HK-2 (cell line): ENCODE data around the gene CACNG1.
"Not testable (repeated sequence)": the region's sequence is repeated elsewhere in the genome, so short reads cannot be mapped to it uniquely, and the experiment has no call there.

Experiments
- DNase-seq: peaks from one replicate; pipeline ENCODE4 v3.0.0-alpha.2; 2018; ENCODE audit not compliant: unreplicated experiment

Gene CACNG1

DNA sequence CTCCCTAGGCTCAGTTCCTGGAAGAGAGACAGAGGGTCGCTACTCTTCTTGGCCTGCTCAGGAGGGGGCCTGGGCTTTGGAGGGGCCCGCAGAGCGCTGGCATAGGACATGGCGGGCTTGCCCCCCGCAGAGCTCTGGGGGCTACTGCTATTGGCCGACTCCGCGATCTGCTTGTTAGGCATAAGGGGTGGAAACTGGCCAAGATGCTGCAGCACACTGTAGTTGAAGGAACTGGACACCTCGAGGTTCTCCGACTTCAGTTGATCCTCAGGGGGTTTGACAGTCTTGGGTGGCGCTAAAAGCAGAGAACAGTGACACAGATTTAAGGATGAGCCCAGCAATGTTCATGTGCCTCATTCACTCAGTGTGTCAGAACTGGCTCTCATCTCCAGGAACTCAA is 33.9 kb downstream of the CACNG1 start:
- DNase-seq, result no peak

DNA sequence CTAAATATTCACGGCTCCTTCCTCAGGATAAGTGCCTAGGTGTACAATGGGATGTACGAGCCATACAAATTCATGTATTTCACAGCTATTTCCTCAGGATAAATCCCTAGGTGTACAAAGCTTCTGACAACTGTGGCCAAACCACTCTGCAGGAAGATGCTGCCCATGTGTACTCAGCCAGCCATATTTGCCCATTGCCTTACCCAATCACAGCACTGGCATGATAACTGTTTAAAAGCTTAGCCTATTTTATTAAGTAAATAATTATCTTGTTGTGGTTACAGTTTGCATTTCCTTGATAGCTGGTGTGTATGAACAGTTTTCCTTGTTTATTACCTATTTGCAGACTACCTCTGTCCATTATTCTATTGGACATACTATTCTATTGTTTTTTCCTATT is 35.1 kb downstream of the CACNG1 start:
- no peak for DNase-seq

- no peak for DNase-seq
These were observed 36.5 kb downstream of the CACNG1 start for GRCh38 chr17:67080804-67081203.

- no peak for DNase-seq
These were observed 37.8 kb downstream of the CACNG1 start for GRCh38 chr17:67082107-67082506.

GRCh38 chr17:67085406-67085805 is 41.1 kb downstream of the CACNG1 start:
- DNase-seq, result no peak

GRCh38 chr17:67088639-67089038 is 44.3 kb downstream of the CACNG1 start:
- no peak for DNase-seq

- no peak for DNase-seq
These were observed 46.0 kb downstream of the CACNG1 start for GRCh38 chr17:67090341-67090740.

- DNase-seq, result no peak
These were observed 47.9 kb downstream of the CACNG1 start for GRCh38 chr17:67092291-67092690.

GRCh38 chr17:67092710-67093109 is 48.4 kb downstream of the CACNG1 start:
- DNase-seq, result not testable (repeated sequence)

DNA sequence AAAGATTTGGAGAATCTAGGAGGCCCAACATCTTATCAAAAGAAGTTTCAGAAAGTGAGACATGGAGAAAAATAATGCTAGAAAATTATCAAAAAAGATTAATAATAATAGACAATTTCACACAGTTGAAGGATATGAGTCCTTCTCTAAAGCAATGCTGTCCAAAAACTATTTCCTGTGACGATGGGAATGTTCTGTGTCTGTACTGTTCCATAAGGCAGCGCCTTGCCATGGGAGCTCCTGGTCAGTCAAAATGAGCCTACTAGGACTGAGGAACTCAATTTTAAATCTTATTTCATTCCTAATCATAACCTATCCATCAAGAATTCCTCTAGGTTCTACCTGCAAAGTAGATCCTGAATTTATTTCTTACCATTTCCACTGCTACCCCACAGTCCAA is 49.0 kb downstream of the CACNG1 start:
- DNase-seq, result no peak

GRCh38 chr17:67095291-67095690 is 50.9 kb downstream of the CACNG1 start:
- DNase-seq, result peak; percentile 2

- DNase-seq, result no peak
These were observed 51.4 kb downstream of the CACNG1 start for GRCh38 chr17:67095803-67096202.

GRCh38 chr17:67096609-67097008 is 52.3 kb downstream of the CACNG1 start:
- DNase-seq, result no peak

DNA sequence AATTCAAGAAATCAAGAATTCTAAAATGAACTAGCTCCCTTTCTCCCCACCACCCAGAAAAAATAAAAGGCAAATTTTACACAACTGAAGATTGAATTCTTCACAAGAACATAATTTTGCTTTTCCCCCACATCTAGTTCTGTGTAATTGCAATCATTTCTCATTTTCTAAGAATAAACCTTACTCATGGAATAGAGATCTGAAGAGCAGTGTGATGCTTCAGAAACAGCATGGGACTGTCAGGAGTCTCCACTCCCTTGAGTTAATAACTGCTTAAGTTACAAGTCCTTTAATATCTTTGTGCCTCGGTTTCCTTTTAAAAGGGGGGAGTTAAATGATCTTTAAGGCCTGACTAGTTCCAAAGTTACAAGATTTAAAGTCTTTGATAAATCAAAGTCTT is 53.7 kb downstream of the CACNG1 start:
- no peak for DNase-seq

DNA sequence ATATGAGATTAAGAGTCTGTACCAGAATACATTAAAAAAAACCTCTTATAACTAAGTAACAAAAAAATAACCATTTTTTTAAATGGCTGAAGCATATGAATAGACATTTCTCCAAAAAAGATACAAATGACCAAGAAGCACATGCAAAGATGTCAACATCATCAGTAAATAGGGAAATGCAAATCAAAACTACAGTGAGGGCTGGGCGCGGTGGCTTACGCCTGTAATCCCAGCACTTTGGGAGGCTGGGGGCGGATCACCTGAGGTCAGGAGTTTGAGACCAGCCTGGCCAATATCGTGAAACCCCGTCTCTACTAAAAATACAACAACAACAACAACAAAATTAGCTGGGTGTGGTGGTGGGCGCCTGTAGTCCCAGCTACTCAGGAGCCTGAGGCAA is 60.3 kb downstream of the CACNG1 start:
- not testable (repeated sequence) for DNase-seq

- DNase-seq, result no peak
These were observed 60.9 kb downstream of the CACNG1 start for GRCh38 chr17:67105213-67105612.
